ENCODE data around the gene RHOXF1. TPM values are rescaled to one million over a fixed set of nuclear protein-coding genes. Genes with fewer than 3 reads are reported as not detected.

The RHOXF1 gene, protein sequence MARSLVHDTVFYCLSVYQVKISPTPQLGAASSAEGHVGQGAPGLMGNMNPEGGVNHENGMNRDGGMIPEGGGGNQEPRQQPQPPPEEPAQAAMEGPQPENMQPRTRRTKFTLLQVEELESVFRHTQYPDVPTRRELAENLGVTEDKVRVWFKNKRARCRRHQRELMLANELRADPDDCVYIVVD
- total RNA-seq (2014; rRNA removed; shearing (Covaris generic)): not detected in 2 replicates

DNA sequence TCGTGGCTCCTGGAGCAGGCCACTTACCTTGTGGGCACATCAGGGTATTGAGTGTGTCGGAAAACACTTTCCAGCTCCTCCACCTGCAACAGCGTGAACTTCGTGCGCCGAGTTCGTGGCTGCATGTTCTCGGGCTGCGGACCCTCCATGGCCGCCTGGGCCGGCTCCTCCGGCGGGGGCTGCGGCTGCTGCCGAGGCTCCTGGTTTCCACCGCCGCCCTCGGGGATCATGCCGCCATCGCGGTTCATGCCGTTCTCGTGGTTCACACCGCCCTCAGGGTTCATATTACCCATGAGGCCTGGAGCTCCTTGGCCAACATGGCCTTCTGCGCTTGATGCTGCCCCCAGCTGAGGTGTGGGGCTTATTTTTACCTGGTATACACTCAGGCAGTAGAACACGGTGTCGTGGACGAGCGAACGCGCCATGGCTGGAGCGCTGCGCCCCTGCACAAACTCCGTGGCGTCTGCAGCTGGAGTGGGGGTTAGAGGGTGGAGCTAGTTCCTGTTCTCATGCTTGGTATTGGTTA lies at the start of gene RHOXF1:
TSS of gene RHOXF1 (minus strand) at position 476 of the 526 bp plus-strand sequence. CDS start at position 425, 51 bp downstream.

DNA sequence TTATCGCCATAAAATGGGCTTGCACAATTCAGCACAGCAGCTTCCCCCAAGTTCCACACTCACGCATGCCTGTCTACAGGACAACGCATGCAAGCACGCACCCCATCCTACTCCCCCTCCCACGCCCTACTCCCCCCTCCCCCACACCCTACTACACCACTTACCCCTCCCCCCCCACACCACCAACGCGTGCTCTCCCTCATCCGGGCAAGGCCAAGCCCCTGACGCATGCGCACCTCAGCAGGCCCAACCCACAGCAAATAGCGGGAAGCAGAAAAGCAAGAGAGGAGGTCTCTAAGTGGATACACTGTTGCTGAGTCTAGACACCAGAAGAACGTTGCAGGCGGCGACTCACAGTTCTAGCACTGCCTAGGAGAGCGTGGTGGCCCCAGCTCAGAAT lies 42.6 kb upstream of the RHOXF1 start, which contains the start of gene RHOXF2:
TSS of gene RHOXF2 (plus strand) at position 301 of the 400 bp plus-strand sequence. CDS start 138 bp downstream, outside the sequence.

DNA sequence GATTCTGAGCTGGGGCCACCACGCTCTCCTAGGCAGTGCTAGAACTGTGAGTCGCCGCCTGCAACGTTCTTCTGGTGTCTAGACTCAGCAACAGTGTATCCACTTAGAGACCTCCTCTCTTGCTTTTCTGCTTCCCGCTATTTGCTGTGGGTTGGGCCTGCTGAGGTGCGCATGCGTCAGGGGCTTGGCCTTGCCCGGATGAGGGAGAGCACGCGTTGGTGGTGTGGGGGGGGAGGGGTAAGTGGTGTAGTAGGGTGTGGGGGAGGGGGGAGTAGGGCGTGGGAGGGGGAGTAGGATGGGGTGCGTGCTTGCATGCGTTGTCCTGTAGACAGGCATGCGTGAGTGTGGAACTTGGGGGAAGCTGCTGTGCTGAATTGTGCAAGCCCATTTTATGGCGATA lies 38.1 kb downstream of the RHOXF1 start, which contains the start of gene RHOXF2B:
TSS of gene RHOXF2B (minus strand) at position 101 of the 400 bp plus-strand sequence. CDS start 138 bp downstream, outside the sequence.

Other genes with a start within 250 kb of the RHOXF1 start
- gene RNF113A, start 244.2 kb downstream of the RHOXF1 start, total RNA-seq (2014; rRNA removed; shearing (Covaris generic)): 21.7 and 27.9 TPM in 2 replicates
- 115 and 146 TPM in 2 replicates for gene NDUFA1, start 244.1 kb downstream of the RHOXF1 start, total RNA-seq (2014; rRNA removed; shearing (Covaris generic))
- gene AKAP14, start 220.0 kb downstream of the RHOXF1 start, total RNA-seq (2014; rRNA removed; shearing (Covaris generic)): not detected in 2 replicates
- gene NKAP, start 172.2 kb downstream of the RHOXF1 start, total RNA-seq (2014; rRNA removed; shearing (Covaris generic)): 6.6 and 6.8 TPM in 2 replicates
- gene RHOXF2B, start 38.2 kb downstream of the RHOXF1 start, total RNA-seq (2014; rRNA removed; shearing (Covaris generic)): not detected in 2 replicates
- gene RHOXF2, start 42.7 kb upstream of the RHOXF1 start, total RNA-seq (2014; rRNA removed; shearing (Covaris generic)): not detected in 2 replicates
- 6.1 and 7.1 TPM in 2 replicates for gene ZBTB33, start 134.9 kb upstream of the RHOXF1 start, total RNA-seq (2014; rRNA removed; shearing (Covaris generic))
- gene TMEM255A, start 195.5 kb upstream of the RHOXF1 start, total RNA-seq (2014; rRNA removed; shearing (Covaris generic)): 0.45 and 0.69 TPM in 2 replicates
- gene ATP1B4, start 246.2 kb upstream of the RHOXF1 start, total RNA-seq (2014; rRNA removed; shearing (Covaris generic)): not detected in 2 replicates

Data from A375 (cell line).